Neural cell (in vitro differentiated cells): ENCODE measurements around the gene KRTAP10-7. TPM values are rescaled to one million over a fixed set of nuclear protein-coding genes. Genes with fewer than 3 reads are reported as not detected.

ENCODE experiments used
- H2AFZ ChIP-seq: fragments of 200-600, 300-800 bp; sonication (generic), shearing (Covaris generic); 2 replicates; pipeline ENCODE4 v1.6.0; 2014; ENCODE audit warnings: low read depth, mild to moderate bottlenecking, antibody characterized with exemption, low read length, moderate library complexity
- H3F3A ChIP-seq: fragments of 200-600 bp; shearing (Covaris generic); 2 replicates; pipeline ENCODE4 v1.6.1; 2016; ENCODE audit warnings: mild to moderate bottlenecking, moderate library complexity, mixed read lengths, antibody characterized with exemption, low read length; ENCODE audit not compliant: insufficient read depth, poor library complexity, severe bottlenecking
- H3K27ac ChIP-seq: fragments of 200-600, 300-800 bp; sonication (generic), shearing (Covaris generic); 2 replicates; pipeline ENCODE4 v1.5.1; 2014; ENCODE audit warnings: mild to moderate bottlenecking, low read length, moderate library complexity
- H3K27me3 ChIP-seq: fragments of 300-800, 200-600 bp; sonication (generic), shearing (Covaris generic); 2 replicates; pipeline ENCODE4 v1.6.0; 2014; ENCODE audit warnings: mild to moderate bottlenecking, low read depth, low read length, moderate library complexity; ENCODE audit not compliant: insufficient read depth
- H3K36me3 ChIP-seq: fragments of 300-800, 200-600 bp; sonication (generic), shearing (Covaris generic); 2 replicates; pipeline ENCODE4 v1.5.1; 2014; ENCODE audit warnings: mild to moderate bottlenecking, antibody characterized with exemption, low read length, moderate library complexity; ENCODE audit not compliant: insufficient read depth
- H3K4me2 ChIP-seq: fragments of 300-800, 200-600 bp; sonication (generic), shearing (Covaris generic); 2 replicates; pipeline ENCODE4 v1.6.0; 2014; ENCODE audit warnings: mild to moderate bottlenecking, low read length
- H3K4me3 ChIP-seq: fragments of 300-800, 200-600 bp; sonication (generic), shearing (Covaris generic); 2 replicates; pipeline ENCODE4 v1.5.1; 2014; ENCODE audit warnings: mild to moderate bottlenecking, low read length, moderate library complexity
- H3K79me2 ChIP-seq: fragments of 200-600 bp; shearing (Covaris generic); replicated peaks from 2 replicates; pipeline ENCODE4 v1.6.0; 2014; ENCODE audit warnings: mild to moderate bottlenecking, low read length, moderate library complexity; ENCODE audit not compliant: insufficient read depth
- H3K9ac ChIP-seq: fragments of 300-800, 200-600 bp; sonication (generic), shearing (Covaris generic); 2 replicates; pipeline ENCODE4 v1.6.1; 2016; ENCODE audit warnings: mild to moderate bottlenecking, low read length, mixed read lengths
- H3K9me2 ChIP-seq: fragments of 200-600 bp; shearing (Covaris generic); 2 replicates; pipeline ENCODE4 v1.6.1; 2016; ENCODE audit warnings: mild to moderate bottlenecking, low read length, mixed read lengths; ENCODE audit not compliant: insufficient read depth
- H3K9me3 ChIP-seq: fragments of 200-600, 300-800 bp; sonication (generic), shearing (Covaris generic); 2 replicates; pipeline ENCODE4 v1.6.1; 2016; ENCODE audit warnings: mild to moderate bottlenecking, mixed run types, low read length, moderate library complexity, mixed read lengths
- H4K20me1 ChIP-seq: fragments of 200-600 bp; shearing (Covaris generic); 2 replicates; pipeline ENCODE4 v1.6.1; 2016; ENCODE audit warnings: mild to moderate bottlenecking, mixed run types; ENCODE audit not compliant: insufficient read depth
- CTCF ChIP-seq: fragments of 450-650 bp; IDR thresholded peaks from 2 replicates; pipeline ENCODE4 v1.5.1; 2014; ENCODE audit warnings: antibody characterized with exemption, mild to moderate bottlenecking, moderate library complexity; ENCODE audit not compliant: poor library complexity, severe bottlenecking
- EP300 ChIP-seq: fragments of 450-650 bp; conservative IDR thresholded peaks from 2 replicates; pipeline ENCODE4 v1.6.1; 2014; ENCODE audit warnings: antibody characterized with exemption, mild to moderate bottlenecking, moderate library complexity; ENCODE audit not compliant: poor library complexity, severe bottlenecking
- EZH2 ChIP-seq: fragments of 200-600, 300-800 bp; shearing (Covaris generic), sonication (generic); IDR thresholded peaks from 2 replicates; pipeline ENCODE4 v1.6.1; 2014; ENCODE audit warnings: antibody characterized with exemption, low read length, borderline replicate concordance, mild to moderate bottlenecking; ENCODE audit not compliant: insufficient read depth, poor library complexity, severe bottlenecking
- MXI1 ChIP-seq: fragments of 450-650 bp; conservative IDR thresholded peaks from 2 replicates; pipeline ENCODE4 v1.6.1; 2014; ENCODE audit warnings: antibody characterized with exemption, mild to moderate bottlenecking; ENCODE audit not compliant: poor library complexity, severe bottlenecking
- POLR2AphosphoS5 ChIP-seq: IDR thresholded peaks from 2 replicates; pipeline ENCODE4 v1.6.1; 2012
- RAD21 ChIP-seq: fragments of 450-650 bp; conservative IDR thresholded peaks from 2 replicates; pipeline ENCODE4 v1.6.1; 2014; ENCODE audit warnings: antibody characterized with exemption, mild to moderate bottlenecking, moderate library complexity
- REST ChIP-seq: IDR thresholded peaks from 2 replicates; pipeline ENCODE4 v1.6.1; 2012; ENCODE audit warnings: borderline replicate concordance
- SMC3 ChIP-seq: fragments of 450-650 bp; conservative IDR thresholded peaks from 2 replicates; pipeline ENCODE4 v1.6.1; 2014; ENCODE audit warnings: antibody characterized with exemption, mild to moderate bottlenecking, moderate library complexity; ENCODE audit not compliant: poor library complexity
- TAF1 ChIP-seq: IDR thresholded peaks from 2 replicates; pipeline ENCODE4 v1.6.1; 2012; ENCODE audit warnings: low read depth
- polyA plus RNA-seq: library from polyadenylated mRNA; depleted of rRNA; stranded (reverse); fragments of >200 nt; gene quantifications from 2 replicates; pipeline ENCODE4 v1.2.3, GENCODE V29; 2014

Gene KRTAP10-7
- polyA plus RNA-seq, 1 donor from 2014 or later = not detected

GRCh38 chr21:44618504-44618903 lies 18.1 kb downstream of the KRTAP10-7 start:
- H3K27ac ChIP-seq = no peak overlapping the region
- no peaks in the 10 kb centered on the region for H3K79me2 ChIP-seq
- H2AFZ ChIP-seq = no peak overlapping the region
- TF ChIP-seq POLR2AphosphoS5 = no peak
- TF ChIP-seq SMC3 = no peak
- TF ChIP-seq REST = no peak
- no peak for TF ChIP-seq TAF1
- H3K9me3 ChIP-seq = no peaks in the 10 kb centered on the region
- H3K4me3 ChIP-seq = no peak overlapping the region
- no peaks in the 10 kb centered on the region for H3K36me3 ChIP-seq
- H3K27me3 ChIP-seq = no peaks in the 10 kb centered on the region
- H3K9ac ChIP-seq = no peak overlapping the region
- H4K20me1 ChIP-seq = no peaks in the 10 kb centered on the region
- H3F3A ChIP-seq = no peaks in the 10 kb centered on the region
- no peak overlapping the region for H3K4me2 ChIP-seq
- H3K9me2 ChIP-seq = no peaks in the 10 kb centered on the region

DNA sequence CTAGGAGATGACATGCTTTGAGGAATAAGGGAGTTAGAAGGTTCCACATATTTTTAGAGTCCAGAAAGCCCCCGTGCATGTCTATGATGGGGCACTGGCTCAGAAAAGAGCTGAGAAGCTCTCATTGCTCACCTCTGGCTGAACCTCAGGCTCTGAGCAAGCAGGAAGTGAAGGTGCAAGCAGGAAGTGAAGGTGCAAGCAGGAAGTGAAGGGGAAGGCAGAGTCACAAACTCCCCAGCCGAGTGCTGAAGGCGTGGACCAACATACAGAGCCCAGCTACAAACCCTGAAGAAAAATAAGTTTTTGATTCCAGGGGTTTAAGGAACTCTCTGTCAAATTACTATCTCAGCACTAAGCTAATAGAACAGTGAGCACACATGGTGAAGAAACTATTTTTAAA lies 18.5 kb downstream of the KRTAP10-7 start:
- H3K79me2 ChIP-seq = no peaks in the 10 kb centered on the region
- H3K36me3 ChIP-seq = no peaks in the 10 kb centered on the region
- H3K27ac ChIP-seq = no peak overlapping the region
- H3F3A ChIP-seq = no peaks in the 10 kb centered on the region
- TF ChIP-seq TAF1 = no peak
- no peak for TF ChIP-seq EZH2
- TF ChIP-seq EP300 = no peak
- no peak for TF ChIP-seq RAD21
- TF ChIP-seq SMC3 = no peak
- TF ChIP-seq REST = no peak
- no peak for TF ChIP-seq MXI1
- no peak for TF ChIP-seq POLR2AphosphoS5
- TF ChIP-seq CTCF = no peak
- H2AFZ ChIP-seq = no peak overlapping the region
- no peaks in the 10 kb centered on the region for H4K20me1 ChIP-seq
- no peaks in the 10 kb centered on the region for H3K27me3 ChIP-seq
- H3K9ac ChIP-seq = no peak overlapping the region
- H3K9me2 ChIP-seq = no peaks in the 10 kb centered on the region
- no peak overlapping the region for H3K4me3 ChIP-seq
- peaks cover 2% of the 10 kb centered on the region for H3K9me3 ChIP-seq
- no peak overlapping the region for H3K4me2 ChIP-seq
